ENCODE data around the gene ZNF117.

ZNF117 gene

GRCh38 chr7:64997927-64998391, 7.1 kb upstream of the ZNF117 start:
- peak; percentile 75 for DNase-seq (ENCODE audit: low spot score)
- ChIA-PET CTCF (no interaction called here), POLR2A (ENCODE audit: low non-redundant PET) (no interaction called here)
- H3K27ac ChIP-seq = peak overlapping the region; percentile 64
- no peak for TF ChIP-seq CTCF (conservative IDR thresholded peaks at IDR 0.05; ENCODE audit: low read depth)

- ChIA-PET POLR2A (ENCODE audit: low non-redundant PET) (no interaction called here), CTCF (interaction anchor here (0.7 kb wide), 1 partner anchor 216 kb away, joined by 5 read pairs; no protein-coding TSS in a partner anchor)
- DNase-seq (ENCODE audit: low spot score) = no peak
- no peak for TF ChIP-seq CTCF (conservative IDR thresholded peaks at IDR 0.05; ENCODE audit: low read depth)
- peak overlapping the region; percentile 64 for H3K27ac ChIP-seq
Measured at GRCh38 chr7:64997164-64997908, 6.5 kb upstream of the ZNF117 start.

GRCh38 chr7:64996305-64996704, 5.5 kb upstream of the ZNF117 start:
- no peak for TF ChIP-seq CTCF (conservative IDR thresholded peaks at IDR 0.05; ENCODE audit: low read depth)
- POLR2A ChIA-PET (ENCODE audit: low non-redundant PET) = no interaction called here
- H3K27ac ChIP-seq = no peak overlapping the region
- no peak for DNase-seq (ENCODE audit: low spot score)
- CTCF ChIA-PET = no interaction called here

- no peak overlapping the region for H3K27ac ChIP-seq
- ChIA-PET CTCF (no interaction called here), POLR2A (ENCODE audit: low non-redundant PET) (no interaction called here)
- DNase-seq (ENCODE audit: low spot score) = no peak
- no peak for TF ChIP-seq CTCF (conservative IDR thresholded peaks at IDR 0.05; ENCODE audit: low read depth)
Measured at GRCh38 chr7:64993901-64994300, 3.1 kb upstream of the ZNF117 start.

- no peak for DNase-seq (ENCODE audit: low spot score)
- no peak for TF ChIP-seq CTCF (conservative IDR thresholded peaks at IDR 0.05; ENCODE audit: low read depth)
- no peak overlapping the region for H3K27ac ChIP-seq
- POLR2A ChIA-PET (ENCODE audit: low non-redundant PET) = no interaction called here
- CTCF ChIA-PET = no interaction called here
Measured at GRCh38 chr7:64992971-64993370, 2.1 kb upstream of the ZNF117 start.

GRCh38 chr7:64990216-64990615, 620 bp downstream of the ZNF117 start:
- CTCF ChIA-PET = no interaction called here
- no peak for TF ChIP-seq CTCF (conservative IDR thresholded peaks at IDR 0.05; ENCODE audit: low read depth)
- POLR2A ChIA-PET (ENCODE audit: low non-redundant PET) = no interaction called here
- no peak for DNase-seq (ENCODE audit: low spot score)
- H3K27ac ChIP-seq = no peak overlapping the region
